ENCODE data around the gene MOB4. TPM values are rescaled to one million over a fixed set of nuclear protein-coding genes. Genes with fewer than 3 reads are reported as not detected.

Gene MOB4
- total and polyA plus RNA-seq, 11 donors: 19.6 to 48.9 (median 35.2) TPM

DNA sequence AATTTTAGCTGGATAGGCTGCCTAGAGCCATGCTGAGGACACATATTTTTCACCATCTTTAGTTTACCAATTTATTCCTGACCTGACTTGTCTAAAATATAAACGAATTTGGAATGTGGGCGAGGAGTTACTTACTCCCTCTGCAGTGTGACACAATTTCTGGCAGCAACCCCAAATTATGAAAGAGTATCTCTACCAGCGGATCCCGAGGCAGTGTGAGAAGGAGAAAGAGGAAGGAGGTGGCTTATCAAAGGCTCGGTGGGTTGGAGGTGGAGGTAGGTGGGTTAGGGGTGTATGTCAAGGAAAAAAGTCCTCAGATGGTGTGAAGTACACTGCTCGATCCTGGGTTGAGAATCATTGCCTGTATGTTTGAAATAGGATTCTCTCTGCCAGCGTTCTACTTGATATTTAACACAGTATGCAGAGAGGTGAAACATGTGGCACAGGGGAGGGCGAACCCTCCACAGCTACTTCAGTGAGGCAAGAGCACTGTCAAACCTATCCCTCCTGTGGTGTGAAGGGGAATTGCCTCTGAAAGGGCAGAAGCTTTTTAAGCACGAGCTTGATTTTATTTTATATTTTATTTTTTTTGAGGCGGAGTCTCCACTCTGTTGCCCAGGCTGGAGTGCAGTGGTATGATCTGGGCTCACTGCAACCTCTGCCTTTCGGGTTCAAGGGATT is 83.6 kb downstream of the MOB4 start:
- DNase-seq: no peak
- Histone ChIP-seq H3K27ac (no peak overlapping the region), H3K27me3 (no peaks in the 10 kb centered on the region), H3K4me1 (peaks cover 0 to 4% (median 0%) of the 10 kb centered on the region in 12 donors), H3K4me3 (no peak overlapping the region), H3K9me3 (no peaks in the 10 kb centered on the region), H3K36me3 (peaks cover 0 to 10% (median 6%) of the 10 kb centered on the region in 9 donors)
- TF ChIP-seq, protein P1, sequence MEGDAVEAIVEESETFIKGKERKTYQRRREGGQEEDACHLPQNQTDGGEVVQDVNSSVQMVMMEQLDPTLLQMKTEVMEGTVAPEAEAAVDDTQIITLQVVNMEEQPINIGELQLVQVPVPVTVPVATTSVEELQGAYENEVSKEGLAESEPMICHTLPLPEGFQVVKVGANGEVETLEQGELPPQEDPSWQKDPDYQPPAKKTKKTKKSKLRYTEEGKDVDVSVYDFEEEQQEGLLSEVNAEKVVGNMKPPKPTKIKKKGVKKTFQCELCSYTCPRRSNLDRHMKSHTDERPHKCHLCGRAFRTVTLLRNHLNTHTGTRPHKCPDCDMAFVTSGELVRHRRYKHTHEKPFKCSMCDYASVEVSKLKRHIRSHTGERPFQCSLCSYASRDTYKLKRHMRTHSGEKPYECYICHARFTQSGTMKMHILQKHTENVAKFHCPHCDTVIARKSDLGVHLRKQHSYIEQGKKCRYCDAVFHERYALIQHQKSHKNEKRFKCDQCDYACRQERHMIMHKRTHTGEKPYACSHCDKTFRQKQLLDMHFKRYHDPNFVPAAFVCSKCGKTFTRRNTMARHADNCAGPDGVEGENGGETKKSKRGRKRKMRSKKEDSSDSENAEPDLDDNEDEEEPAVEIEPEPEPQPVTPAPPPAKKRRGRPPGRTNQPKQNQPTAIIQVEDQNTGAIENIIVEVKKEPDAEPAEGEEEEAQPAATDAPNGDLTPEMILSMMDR (IDR thresholded peaks at IDR 0.05): peak in 4 of 12 donors; percentile 16 to 28 (median 19)
- no peak for TF ChIP-seq POLR2A (IDR thresholded peaks at IDR 0.05)
- peak in 1 of 4 donors; percentile 58 for ATAC-seq
- whole genome bisulfite sequencing, 4 donors: 63 to 71% (median 66%) methylated on average over 11 of the region's 11 CpGs
- intact Hi-C loops (cut with DNase I): no loop called here

DNA sequence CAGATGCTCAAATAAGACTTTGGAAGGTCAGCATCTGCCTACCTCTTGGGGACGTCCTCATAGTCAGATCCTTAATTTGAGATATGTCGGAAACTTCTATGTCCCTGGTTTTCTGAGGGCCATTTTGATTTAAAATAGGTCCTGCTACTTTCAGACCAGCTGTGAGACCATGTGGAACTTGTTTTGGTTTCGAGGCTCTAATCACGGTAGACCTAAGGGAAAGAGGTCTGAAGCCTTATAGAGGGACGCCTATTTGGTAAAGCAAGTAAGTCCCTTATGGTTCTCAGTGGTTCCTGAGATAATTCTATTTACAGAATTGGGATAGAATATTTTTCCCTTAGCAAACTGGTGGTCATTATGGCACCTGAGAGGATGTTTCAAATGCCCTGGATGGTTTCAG is 84.4 kb downstream of the MOB4 start:
- no peak overlapping the region for H3K4me3 ChIP-seq
- ATAC-seq (no peak), DNase-seq (no peak)
- peaks cover 0 to under 1% (median 0%) of the 10 kb centered on the region in 12 donors for H3K9me3 ChIP-seq
- peaks cover 0 to 6% (median 0%) of the 10 kb centered on the region in 9 donors for H3K36me3 ChIP-seq
- TF ChIP-seq, protein P1 (IDR thresholded peaks at IDR 0.05): no peak
- no peak for TF ChIP-seq POLR2A (IDR thresholded peaks at IDR 0.05)
- WGBS, 4 donors: 89 to 92% (median 91%) methylated on average over 5 of the region's 5 CpGs
- no peak overlapping the region for H3K27ac ChIP-seq
- H3K4me1 ChIP-seq: peaks cover 0 to 4% (median 0%) of the 10 kb centered on the region in 12 donors
- intact Hi-C loops (cut with DNase I): loop anchor here in 1 of 10 donors (10.0 kb wide), 1 partner anchor 326 kb away; no protein-coding TSS in a partner anchor
- no peaks in the 10 kb centered on the region for H3K27me3 ChIP-seq

DNA sequence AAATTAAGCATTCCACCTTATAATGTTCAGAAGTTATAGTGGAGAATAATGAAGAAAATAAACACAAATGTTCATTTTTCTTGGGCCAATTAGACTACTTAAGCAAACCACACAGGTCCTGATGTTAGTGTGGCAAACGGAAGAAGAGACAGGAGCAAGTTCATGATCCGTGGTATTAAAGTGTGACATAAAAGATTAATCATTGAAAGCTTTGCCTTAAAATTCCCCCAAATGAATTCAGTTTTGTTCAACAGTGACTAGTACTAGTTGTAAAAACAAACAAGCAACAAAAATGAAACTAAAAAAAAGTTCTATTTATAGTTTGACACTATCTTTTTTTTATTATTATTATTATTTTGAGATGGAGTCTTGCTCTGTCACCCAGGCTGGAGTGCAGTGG is 85.9 kb downstream of the MOB4 start:
- H3K27ac ChIP-seq: no peak overlapping the region
- H3K27me3 ChIP-seq: no peaks in the 10 kb centered on the region
- peaks cover 0 to 6% (median 0%) of the 10 kb centered on the region in 12 donors for H3K9me3 ChIP-seq
- H3K4me1 ChIP-seq: peaks cover 0 to 3% (median 0%) of the 10 kb centered on the region in 12 donors
- no peaks in the 10 kb centered on the region for H3K36me3 ChIP-seq
- intact Hi-C loops (cut with DNase I): loop anchor here in 1 of 10 donors (10.0 kb wide), 1 partner anchor 327 kb away; no protein-coding TSS in a partner anchor
- ATAC-seq (no peak), DNase-seq (no peak)
- no peak overlapping the region for H3K4me3 ChIP-seq
- TF ChIP-seq, protein P1 (IDR thresholded peaks at IDR 0.05): no peak
- TF ChIP-seq POLR2A (IDR thresholded peaks at IDR 0.05): no peak
- WGBS, 4 donors: 83 to 88% (median 86%) methylated on average over 2 of the region's 2 CpGs

Other genes with a start within 250 kb of the MOB4 start
- 10 to 100 TPM in 3 of 9 donors, 1 to 10 TPM in 6; 4.9 to 30.6 (median 8.6) TPM for gene ANKRD44, start 205.3 kb upstream of the MOB4 start, total RNA-seq
- 1 to 10 TPM; 2.4 to 2.5 TPM for gene ANKRD44, start 205.3 kb upstream of the MOB4 start, polyA plus RNA-seq
- gene SF3B1, start 81.0 kb upstream of the MOB4 start, total RNA-seq: 100 to 1,000 TPM in 8 of 9 donors, 10 to 100 TPM in 1; 80.4 to 167 (median 133) TPM
- 100 to 1,000 TPM in 1 of 2 donors, 10 to 100 TPM in 1; 88.1 to 112 TPM for gene SF3B1, start 81.0 kb upstream of the MOB4 start, polyA plus RNA-seq
- gene COQ10B, start 62.5 kb upstream of the MOB4 start, total RNA-seq: 10 to 100 TPM; 26.6 to 39.9 (median 33.8) TPM
- 10 to 100 TPM; 21.6 to 38.5 TPM for gene COQ10B, start 62.5 kb upstream of the MOB4 start, polyA plus RNA-seq
- gene HSPD1, start 16.2 kb upstream of the MOB4 start, total RNA-seq: 100 to 1,000 TPM in 7 of 9 donors, 10 to 100 TPM in 2; 86.7 to 154 (median 118) TPM
- 100 to 1,000 TPM; 121 to 246 TPM for gene HSPD1, start 16.2 kb upstream of the MOB4 start, polyA plus RNA-seq
- 100 to 1,000 TPM in 6 of 9 donors, 10 to 100 TPM in 3; 75.0 to 136 (median 102) TPM for gene HSPE1, start 15.7 kb upstream of the MOB4 start, total RNA-seq
- 100 to 1,000 TPM; 184 to 261 TPM for gene HSPE1, start 15.7 kb upstream of the MOB4 start, polyA plus RNA-seq
- gene RFTN2, start 159.5 kb downstream of the MOB4 start, total RNA-seq: 10 to 100 TPM in 1 of 9 donors, 1 to 10 TPM in 8; 3.2 to 10.1 (median 5.3) TPM
- gene RFTN2, start 159.5 kb downstream of the MOB4 start, polyA plus RNA-seq: 1 to 10 TPM; 1.1 to 2.3 TPM
- 1 to 10 TPM; 5.9 to 9.6 (median 7.0) TPM for gene MARS2, start 189.3 kb downstream of the MOB4 start, total RNA-seq
- 10 to 100 TPM in 1 of 2 donors, 1 to 10 TPM in 1; 2.6 to 10.3 TPM for gene MARS2, start 189.3 kb downstream of the MOB4 start, polyA plus RNA-seq